GM19467 (cell line): ENCODE measurements around the gene PIGS.
"Not testable (repeated sequence)": the region's sequence is repeated elsewhere in the genome, so short reads cannot be mapped to it uniquely, and the experiment has no call there.

Experiments
- ATAC-seq: cut with Tn5 transposase; IDR thresholded peaks from one replicate; pipeline ENCODE4 v1.9.1; 2021; ENCODE audit warnings: mild to moderate bottlenecking, moderate library complexity; ENCODE audit not compliant: unreplicated experiment

Gene PIGS

GRCh38 chr17:28532050-28532960, 39.0 kb downstream of the PIGS start:
- ATAC-seq: no peak

- ATAC-seq: no peak
These were observed 40.4 kb downstream of the PIGS start for GRCh38 chr17:28530926-28531325.

- ATAC-seq: no peak
These were observed 41.1 kb downstream of the PIGS start for GRCh38 chr17:28530250-28530649.

DNA sequence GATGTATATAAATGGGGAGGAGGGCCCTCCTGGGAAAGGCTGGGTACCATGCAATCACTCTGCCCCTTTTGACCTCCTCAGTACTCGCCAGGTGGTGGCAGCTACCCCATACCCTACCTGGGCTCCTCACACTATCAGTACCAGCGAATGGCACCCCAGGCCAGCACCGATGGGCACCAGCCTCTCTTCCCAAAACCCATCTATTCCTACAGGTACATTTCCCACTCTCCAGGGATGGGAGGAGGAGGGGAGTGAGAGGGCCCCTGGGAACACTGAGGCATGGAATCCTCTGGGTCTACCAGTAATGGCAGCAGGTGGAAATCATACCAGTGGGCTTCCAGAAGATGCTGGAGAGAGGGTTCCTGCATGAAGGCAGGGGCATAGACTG, 42.3 kb downstream of the PIGS start:
- no peak for ATAC-seq

- ATAC-seq: no peak
These were observed 42.9 kb downstream of the PIGS start for GRCh38 chr17:28528327-28529012.

DNA sequence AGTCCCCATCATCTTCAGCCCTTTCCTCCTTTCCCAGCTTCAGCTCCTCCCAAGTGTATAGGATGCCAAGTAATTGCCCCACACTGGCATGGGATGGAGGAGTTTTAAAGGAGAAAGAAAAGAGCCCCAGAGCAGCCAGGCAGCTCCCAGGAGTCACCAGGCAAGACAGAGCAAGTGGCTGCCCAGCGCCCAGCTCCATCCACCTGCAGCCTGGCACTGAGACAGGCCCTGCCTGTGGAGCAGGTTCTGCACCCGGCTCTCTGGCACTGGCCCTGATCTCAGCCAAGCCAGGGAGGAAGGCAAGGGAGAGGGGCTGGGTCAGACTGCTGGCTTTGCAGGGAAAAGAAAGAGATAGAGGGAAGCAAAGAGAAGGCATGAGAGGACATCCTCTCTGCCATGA, 43.5 kb downstream of the PIGS start:
- no peak for ATAC-seq

GRCh38 chr17:28527181-28527681, 44.1 kb downstream of the PIGS start:
- ATAC-seq: no peak

GRCh38 chr17:28526381-28526780, 44.9 kb downstream of the PIGS start:
- ATAC-seq: no peak

DNA sequence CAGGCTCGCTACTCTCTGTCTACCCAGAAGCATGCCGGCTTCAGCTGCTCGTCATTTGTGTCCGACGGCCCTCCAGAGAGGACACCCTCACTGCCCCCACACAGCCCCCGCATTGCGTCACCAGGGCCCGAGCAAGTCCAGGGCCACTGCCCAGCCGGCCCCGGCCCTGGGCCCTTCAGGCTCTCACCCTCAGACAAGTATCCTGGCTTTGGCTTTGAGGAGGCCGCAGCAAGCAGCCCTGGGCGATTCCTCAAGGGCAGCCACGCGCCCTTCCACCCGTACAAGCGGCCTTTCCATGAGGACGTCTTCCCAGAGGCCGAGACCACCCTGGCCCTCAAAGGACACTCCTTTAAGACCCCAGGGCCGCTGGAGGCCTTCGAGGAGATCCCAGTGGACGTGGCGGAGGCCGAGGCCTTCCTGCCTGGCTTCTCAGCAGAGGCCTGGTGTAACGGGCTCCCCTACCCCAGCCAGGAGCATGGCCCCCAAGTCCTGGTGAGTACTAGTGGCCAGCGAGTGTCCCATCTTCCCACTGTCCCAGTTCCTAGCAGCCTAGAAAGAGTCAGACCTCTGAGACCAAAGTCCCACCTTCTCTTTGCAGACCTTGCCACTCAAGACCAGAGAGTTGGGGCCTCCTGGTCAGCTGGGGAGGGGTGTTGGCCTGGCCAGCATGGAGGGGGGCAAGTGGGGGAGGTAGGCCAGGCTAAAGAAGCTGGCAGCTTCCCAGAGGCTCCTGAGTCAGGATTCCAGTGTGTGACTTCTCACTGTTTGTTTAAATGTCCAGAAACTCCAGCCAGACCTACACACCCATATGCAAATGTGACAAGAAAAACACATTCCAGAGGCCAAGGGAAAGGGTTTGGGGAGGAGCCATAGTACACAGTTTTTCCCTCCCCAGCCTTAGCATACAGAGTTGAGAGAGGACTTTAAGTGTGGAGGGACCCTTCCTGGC, 46.6 kb downstream of the PIGS start:
- no peak for ATAC-seq

GRCh38 chr17:28523876-28524275, 47.4 kb downstream of the PIGS start:
- ATAC-seq: no peak

DNA sequence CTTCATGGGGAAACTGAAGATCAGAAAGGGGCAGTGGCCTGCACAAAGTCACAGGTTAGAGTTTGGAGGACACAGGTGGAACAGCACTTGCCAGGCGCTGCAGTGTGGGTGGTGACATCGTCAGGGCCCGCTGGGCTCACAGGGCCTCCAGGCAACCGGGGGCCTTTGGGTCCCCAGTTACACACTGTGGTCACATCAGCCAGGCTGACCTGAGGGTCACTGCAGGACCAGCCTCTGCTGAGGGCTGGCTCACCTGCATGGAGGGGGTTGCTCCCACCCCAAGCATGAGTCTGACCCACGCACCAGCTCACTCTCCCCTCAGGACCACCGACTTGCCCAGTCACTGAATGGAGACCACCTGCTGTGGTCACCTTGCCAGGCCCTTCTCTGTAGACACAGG, 48.1 kb downstream of the PIGS start:
- no peak for ATAC-seq

- ATAC-seq: not testable (repeated sequence)
These were observed 49.0 kb downstream of the PIGS start for GRCh38 chr17:28522281-28522680.

DNA sequence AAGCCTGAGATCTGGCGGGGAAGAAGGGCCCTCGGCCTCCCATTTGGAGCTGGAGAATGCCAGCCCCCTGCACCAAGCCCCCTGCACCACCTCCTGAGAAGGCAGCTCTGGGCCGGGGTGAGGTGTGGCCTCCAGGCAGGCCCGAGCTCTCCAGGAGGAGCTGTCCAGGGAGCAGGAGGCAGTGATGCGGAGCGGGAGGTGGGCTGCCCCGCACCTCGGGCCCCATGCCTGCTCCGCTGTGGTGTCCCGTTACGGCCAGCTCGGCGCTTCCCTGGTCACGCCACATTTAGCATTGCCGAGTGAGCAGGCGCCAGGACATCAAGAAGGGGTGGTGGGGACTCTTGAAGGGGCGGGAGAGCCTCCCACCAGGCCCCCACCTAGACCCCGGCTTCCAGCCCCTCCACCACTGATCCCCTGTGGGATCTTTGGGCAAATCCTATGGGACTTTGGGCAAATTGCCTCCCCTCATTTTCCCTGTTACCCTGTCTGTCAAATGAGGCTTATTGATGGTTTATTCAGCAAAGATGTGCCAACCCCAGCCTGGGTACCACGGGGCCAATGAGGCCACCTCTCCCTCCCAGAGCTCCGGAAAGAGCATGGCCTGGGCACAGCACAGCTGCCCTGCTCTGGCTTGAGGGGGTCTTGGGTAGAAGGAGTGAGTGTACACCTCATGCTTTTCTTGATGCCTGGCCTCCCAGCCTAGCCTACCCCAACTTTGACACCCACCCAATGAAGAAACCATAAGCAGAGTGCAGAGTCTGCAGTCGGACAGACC, 49.8 kb downstream of the PIGS start:
- no peak for ATAC-seq

- no peak for ATAC-seq
These were observed 50.6 kb downstream of the PIGS start for GRCh38 chr17:28520687-28521086.

DNA sequence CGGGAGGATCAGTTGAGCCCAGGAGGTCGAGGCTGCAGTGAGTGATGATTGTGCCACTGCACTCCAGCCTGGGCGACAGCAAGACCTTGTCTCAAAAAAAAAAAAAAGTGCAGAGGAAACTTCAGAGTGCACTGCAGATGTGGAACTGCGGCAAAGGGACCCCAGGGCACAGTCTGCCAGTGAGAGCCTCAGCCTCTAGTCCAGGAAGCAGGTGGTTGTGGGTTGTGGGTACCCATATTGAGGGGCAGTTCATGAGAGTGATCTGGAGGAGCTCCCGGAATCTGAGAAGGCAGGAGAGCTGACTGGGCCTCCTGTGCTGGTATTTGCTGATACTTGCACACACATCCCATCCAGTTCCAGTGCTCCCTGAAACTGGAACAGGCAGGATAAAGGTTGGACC, 52.1 kb downstream of the PIGS start:
- no peak for ATAC-seq

DNA sequence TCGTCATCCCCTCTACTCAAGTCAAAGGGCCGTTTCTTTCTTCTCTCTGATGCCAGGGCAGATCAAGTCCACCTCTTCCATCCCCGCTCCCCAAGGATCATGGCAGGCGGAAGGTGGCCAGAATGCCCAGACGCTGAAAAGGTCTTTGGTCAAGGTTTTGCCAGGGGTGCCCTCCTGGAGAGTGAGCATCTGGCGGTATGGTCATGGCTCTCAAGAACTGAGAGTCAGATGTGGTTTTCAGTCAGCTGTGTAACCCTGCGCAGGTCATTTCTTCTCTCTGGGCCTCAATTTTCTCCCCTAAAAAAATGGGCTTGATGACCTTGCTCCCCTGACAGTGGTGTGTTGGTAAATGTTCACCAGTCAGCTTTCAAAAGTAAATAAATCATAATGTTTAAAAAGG, 52.7 kb downstream of the PIGS start:
- ATAC-seq: no peak

DNA sequence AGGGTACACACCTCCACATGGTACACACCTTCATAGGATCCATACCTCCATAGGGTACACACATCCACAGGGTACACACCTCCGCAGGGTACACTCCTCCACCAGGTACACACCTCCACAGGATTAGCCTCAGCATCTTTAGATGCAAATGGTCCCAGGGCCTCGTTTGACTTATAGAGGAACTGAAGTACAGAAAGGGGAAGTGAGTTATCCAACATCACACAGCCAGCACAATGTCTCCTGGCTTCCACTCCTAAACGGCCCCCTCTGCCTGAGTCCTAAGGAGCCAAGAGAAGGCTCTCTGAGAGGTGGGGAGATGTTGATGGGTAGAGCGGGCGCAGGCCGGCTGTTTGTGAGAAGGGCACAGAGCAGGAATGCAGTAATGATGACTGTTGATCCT, 53.2 kb downstream of the PIGS start:
- ATAC-seq: no peak

DNA sequence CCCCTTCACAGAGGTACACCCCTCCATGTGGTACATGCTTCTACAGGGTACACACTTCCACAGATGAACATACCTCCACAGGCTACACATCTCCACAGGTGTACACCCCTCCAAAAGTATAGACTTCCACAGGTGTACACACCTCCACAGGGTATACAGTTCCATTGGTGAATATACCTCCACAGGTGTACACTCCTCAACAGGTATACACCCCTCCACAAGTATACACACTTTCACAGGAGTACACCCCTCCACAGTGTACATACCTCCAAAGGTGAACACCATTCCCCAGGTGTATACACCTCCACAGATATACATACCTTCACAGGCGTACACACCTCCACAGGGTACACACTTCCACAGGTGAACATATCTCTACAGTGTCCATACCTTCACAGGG, 55.8 kb downstream of the PIGS start:
- no peak for ATAC-seq

- ATAC-seq: no peak
These were observed 56.7 kb downstream of the PIGS start for GRCh38 chr17:28514561-28515002.

DNA sequence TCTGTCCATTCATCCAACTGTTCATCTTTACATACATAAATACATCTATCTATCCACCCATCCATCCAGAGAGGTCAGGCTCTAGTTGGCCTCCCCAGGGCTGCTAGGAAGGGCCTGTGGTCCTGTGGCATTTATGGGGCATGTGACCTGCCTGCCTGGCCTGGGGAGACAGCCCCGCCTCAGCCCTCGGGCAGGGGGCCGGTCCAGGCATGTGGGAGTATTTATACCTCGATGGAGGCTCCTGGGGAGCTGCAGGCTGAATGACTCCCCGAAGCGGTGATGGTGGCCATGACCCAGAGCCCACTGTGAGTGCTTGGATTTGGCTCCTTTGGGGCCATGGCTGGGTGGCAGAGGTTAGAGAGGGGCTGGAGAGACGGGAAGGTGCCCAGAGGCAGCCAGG, 57.8 kb downstream of the PIGS start:
- ATAC-seq: no peak
